Activated CD8-positive, alpha-beta memory T cell treated with anti-CD3 and anti-CD28 coated beads, Interleukin-2, amount 50 U/mL, for 48 hours (primary cell): Measurements from ENCODE around the gene CCDC6.
A peak's percentile ranks its signal among the peaks of the same experiment; 100 is the strongest.
"Not testable (repeated sequence)": the region's sequence is repeated elsewhere in the genome, so short reads cannot be mapped to it uniquely, and the experiment has no call there.

ENCODE experiments used
- DNase-seq: peaks from one replicate; pipeline ENCODE4 v3.0.0-alpha.2; 2020

The CCDC6 gene

DNA sequence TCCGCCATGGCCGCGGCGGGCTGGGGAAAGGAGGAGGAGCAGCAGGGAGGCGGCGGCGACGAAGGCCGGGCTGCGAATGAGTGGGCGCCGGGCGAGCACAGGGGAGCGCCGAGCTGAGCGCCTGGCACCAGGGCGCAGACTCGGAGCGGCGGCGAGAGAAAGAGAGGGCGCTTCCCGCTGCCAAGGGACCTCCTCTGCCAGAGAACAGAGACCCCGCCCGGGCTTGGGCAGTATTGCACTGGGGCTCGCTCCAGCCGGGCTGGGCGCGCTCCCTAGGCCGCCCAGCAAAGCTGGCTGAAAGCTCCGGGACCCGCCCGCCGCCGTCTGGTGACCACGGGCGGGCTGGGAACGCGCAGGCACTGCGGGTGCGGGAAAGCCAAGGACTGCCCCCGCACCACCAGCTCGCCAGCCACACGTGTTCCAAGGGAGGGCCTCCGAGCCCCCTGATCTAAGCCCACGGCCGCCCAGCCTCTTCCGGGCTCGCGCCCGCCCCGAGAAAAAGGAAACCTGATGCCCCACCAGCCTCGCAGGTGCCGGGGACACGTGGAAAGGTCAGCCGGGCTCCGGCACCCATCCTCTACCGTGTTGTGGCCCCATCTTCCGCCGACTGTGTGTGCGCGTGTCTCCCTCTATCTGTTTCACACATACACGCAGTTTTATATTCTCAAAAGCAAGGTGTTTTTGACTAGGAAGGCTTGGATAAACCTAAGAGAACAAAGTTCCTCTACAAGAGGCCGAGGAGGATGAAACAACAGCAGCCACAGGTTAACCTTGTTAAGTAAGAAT, at the start of gene CCDC6:
CCDC6 (minus strand) TSS at position 140 of the 786 bp plus-strand sequence; CDS start at position 8, 132 bp downstream.
- DNase-seq: peak; percentile 94

- no peak for DNase-seq
Measured at GRCh38 chr10:59954296-59954695, 47.9 kb upstream of the CCDC6 start.

DNA sequence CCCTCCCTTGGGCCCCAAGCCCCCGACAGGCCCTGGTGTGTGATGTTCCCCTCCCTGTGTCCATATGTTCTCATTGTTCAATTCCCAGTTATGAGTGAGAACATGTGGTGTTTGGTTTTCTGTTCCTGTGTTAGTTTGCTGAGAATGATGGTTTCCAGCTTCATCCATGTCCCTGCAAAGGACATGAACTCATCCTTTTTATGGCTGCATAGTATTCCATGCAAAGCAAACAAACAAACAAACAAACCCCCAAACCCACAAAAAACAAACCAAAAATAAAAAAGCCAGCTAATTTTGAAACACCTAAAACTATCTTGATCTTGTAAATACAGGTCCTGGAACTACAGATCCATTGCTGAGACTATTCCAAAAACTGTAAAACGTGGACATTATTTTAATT, 47.4 kb upstream of the CCDC6 start:
- not testable (repeated sequence) for DNase-seq

DNA sequence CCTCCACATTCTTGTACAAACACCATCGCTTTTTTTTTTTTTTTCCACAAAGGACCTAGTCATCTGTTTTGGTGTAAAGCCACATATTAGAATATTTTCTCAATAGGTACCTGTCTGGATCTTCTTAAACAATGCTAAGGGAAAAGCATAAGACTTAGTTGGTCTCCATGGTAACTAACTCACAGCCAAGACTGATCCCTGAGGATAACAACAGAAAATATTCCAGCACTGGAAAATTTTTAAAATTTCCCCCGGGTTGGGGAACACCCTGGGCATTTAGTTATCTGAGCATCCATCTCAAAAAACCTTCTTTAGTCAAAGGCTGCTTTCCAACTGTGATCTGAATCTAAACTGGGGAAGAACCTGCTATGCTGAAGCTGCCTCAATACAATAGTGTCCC, 43.7 kb upstream of the CCDC6 start:
- no peak for DNase-seq

DNA sequence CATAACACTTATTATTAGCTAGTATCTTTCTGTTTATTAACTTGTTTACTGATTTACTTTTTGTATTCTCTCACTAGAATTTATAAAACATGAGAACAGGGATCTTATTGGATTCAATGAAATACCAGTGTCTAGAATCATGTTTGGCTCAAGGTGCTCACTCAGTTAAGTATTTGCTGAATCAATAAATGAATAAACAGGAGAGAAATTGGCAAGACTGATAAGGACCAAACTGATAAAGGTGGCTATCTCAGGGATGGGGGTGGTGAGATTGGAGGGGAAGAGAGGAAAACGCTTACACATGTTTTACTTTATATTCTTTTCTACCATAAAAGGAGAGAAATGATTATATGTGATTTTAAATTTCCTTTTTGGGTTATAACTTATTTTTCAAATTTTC, 43.3 kb upstream of the CCDC6 start:
- no peak for DNase-seq

DNA sequence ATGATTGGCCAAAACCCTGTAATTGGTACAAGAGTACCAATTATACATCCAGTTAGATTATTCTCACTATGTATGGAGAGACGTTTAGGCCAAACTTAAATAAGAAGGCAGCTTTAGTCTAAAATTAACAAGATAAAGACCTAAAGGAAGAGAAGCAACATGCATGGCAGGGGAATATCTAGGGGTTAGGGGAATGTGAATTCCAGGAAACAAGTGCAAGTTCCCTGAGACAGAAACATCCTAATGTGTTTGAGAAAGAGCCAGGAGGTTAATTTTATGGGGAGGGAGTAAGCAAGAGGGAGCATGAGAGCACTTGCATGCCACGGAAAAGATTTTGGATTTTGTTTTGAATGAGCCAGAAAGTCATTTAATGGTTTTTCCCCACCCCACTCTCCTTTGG, 39.6 kb upstream of the CCDC6 start:
- DNase-seq: no peak

DNA sequence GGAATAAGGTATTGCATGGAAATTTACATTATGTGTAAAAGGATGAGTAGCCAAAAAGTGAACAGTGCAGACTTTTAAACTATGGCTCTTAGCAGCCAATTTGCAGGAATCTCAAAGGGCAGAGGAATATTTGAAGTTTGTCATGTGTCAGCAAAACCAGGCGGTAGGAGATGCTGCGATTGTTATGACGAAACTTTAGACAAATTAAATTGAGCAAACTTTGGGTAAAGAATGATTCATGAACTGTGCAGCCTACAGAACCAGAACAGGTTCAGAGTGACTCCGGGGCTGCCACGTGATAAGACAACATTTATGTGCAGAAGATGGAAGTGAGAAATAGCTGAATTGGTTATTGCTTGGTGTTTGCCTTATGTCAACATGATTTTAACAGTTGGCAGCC, 39.2 kb upstream of the CCDC6 start:
- no peak for DNase-seq

DNA sequence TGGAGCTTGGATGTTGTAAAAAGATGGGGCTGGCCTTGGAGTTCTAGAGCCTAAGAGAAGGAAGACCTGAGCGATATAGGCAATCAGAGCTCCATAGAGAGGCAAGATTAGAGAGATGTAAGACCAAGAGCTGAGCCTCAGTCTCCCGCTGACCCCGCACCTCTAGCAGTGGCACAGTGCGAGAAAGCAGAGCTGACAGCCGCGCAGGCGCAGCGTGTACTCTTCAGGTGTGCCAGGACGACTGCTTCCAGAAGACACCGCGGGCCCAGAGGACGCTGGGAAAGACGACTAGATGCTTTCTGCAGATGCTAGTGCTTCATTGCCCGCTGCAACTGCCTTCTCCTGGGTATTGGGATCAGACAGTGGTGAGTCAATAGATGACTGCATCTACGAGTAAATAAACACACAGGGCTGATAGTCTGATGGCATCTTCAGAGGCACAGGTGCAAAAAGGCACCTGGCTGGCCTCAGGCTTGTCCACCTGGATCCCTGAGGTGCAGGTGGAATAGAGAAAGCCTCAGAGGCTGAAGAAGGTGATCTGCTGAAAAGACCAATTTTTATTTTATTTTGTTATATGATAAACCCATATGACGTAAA, 38.1 kb upstream of the CCDC6 start:
- DNase-seq: no peak

DNA sequence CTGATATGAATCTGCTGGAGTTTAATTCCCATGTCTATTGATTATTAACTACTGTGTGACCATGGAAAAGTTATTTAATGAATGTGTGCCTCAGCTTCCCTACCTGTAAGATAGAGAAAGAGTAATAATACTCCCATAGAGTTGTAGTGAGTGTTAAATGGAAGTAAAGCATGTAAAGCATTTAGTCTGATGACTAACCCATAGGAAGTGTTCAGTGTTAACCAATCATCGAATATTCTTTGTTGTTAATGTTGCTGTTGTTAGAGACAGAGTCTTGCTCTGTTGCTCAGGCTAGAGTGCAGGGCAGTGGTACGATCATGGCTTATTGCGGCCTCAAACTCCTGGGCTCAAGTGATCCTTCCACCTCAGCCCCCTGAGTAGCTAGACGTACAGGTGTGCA, 36.2 kb upstream of the CCDC6 start:
- DNase-seq: no peak

DNA sequence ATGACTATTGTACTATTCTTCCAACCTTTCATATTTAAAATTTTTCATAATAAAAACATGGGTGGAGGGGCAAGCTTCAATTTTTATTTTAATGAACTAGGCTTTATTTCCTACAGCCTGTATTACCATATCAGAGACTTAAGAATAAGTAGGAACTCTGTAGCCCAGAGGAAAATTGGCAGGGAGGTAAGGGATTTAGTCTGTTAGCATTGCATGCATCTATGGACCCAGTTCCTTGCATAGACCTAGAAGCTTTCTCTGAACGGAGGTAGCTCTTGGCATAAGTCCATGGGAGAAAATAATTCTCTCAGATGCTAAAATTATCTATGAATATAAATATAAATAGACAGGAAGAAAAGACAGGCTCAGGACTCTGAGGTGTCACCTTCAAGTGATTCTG, 31.4 kb upstream of the CCDC6 start:
- no peak for DNase-seq

- DNase-seq: no peak
Measured at GRCh38 chr10:59934701-59935100, 28.3 kb upstream of the CCDC6 start.

- not testable (repeated sequence) for DNase-seq
Measured at GRCh38 chr10:59930788-59931521, 24.6 kb upstream of the CCDC6 start.

GRCh38 chr10:59926086-59926485, 19.7 kb upstream of the CCDC6 start:
- no peak for DNase-seq

DNA sequence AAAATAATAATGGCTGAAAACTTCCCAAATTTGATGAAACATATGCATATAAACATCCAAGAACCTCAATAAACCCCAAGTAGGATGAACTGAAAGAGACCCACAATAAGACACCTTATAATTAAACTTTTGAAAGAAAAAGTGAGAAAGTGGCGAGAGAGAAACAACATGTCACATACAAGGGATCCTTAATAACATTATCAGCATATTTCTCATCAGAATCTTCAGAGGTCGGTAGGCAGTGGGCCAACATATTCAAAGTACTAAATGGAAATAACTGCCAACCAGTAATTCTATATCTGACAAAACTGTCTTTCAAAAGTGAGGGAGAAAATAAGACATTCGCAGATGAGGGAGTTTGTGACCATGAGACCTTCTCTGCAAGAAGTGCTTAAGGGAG, 16.6 kb upstream of the CCDC6 start:
- no peak for DNase-seq

GRCh38 chr10:59917922-59918321, 11.6 kb upstream of the CCDC6 start:
- no peak for DNase-seq

- no peak for DNase-seq
Measured at GRCh38 chr10:59913547-59914237, 7.3 kb upstream of the CCDC6 start.

GRCh38 chr10:59910867-59911266, 4.5 kb upstream of the CCDC6 start:
- DNase-seq: no peak

DNA sequence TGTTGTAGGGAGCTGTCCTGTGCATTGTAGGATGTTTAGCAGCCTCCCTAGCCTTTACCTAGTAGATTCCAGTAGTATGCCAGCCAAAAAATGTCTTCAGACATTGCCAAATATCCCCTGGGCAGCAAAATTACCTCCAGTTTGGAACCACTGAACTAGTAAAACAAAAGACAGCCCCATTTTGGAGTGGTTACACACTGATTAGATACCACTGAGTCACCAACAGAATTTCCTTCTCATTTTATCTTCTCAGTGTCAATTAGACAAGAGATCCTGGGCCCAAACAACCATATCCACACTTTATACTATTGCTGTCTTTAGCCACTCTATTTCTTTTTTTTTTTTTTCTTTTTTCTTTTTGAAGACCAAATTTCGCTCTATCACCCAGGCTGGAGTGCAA, 3.5 kb upstream of the CCDC6 start:
- DNase-seq: no peak

GRCh38 chr10:59908808-59909143, 2.4 kb upstream of the CCDC6 start:
- DNase-seq: no peak

GRCh38 chr10:59907918-59908807, 1.8 kb upstream of the CCDC6 start:
- peak; percentile 61 for DNase-seq

- no peak for DNase-seq
Measured at GRCh38 chr10:59907537-59907917, 1.2 kb upstream of the CCDC6 start.

DNA sequence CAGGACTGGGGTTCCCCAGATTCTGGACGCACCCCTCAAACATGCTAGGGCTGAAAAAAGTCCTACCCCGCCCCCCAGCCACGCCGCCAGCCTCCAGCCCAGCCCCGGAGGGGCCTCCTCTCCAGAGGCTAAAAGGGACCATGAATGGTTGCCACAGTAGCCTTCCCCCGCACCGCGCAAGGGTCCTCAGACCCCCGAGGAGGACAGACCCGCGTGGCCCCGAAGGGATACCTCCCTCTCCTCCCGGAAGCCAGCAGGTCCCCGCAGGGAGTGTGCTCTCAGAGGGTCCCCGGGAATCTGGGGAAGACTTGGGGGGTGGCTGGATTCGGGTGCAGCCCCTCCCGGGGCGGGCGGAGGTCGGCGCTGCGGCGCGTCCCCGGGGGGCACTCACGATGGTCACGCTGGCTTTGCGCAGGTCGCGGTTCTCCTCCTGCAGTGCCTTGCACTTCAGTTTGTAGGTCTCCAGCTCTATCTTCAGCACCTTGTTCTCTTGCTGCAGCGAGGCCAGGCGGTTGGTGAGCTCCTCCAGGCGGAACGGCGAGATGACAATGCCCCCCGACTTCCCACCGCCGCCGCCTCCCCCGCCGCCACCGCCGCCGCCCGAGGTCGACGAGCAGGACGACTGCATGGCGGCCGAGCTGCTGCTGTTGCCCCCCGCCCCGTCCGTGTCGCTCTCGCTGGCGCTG, 482 bp downstream of the CCDC6 start:
- DNase-seq: no peak
